Liver (tissue), 9 donors: ENCODE results near the gene CMIP. TPM values are rescaled to one million over a fixed set of nuclear protein-coding genes. Genes with fewer than 3 reads are reported as not detected.

Experiments used
- DNase-seq: peaks from one replicate; pipeline ENCODE4 v3.0.0-alpha.2; 2017; ENCODE audit warnings: low spot score
- H3K27ac ChIP-seq, 2 donors: one replicate each; pipeline ENCODE4 v1.7.0; 2013; ENCODE audit warnings: inconsistent platforms in 2 of 2, low read length in 2 of 2, control low read depth in 1 of 2, low read depth in 1 of 2, mild to moderate bottlenecking in 1 of 2
- H3K27me3 ChIP-seq, 4 donors: one replicate each; pipeline versions ENCODE4 v1.6.1 to v1.7.0; 2013; ENCODE audit warnings: low read length in 3 of 4, inconsistent platforms in 1 of 4, mild to moderate bottlenecking in 1 of 4, moderate library complexity in 1 of 4; ENCODE audit not compliant: control insufficient read depth in 4 of 4, insufficient read depth in 4 of 4
- H3K36me3 ChIP-seq, 4 donors: one replicate each; pipeline versions ENCODE4 v1.6.1 to v1.7.0; 2013; ENCODE audit warnings: low read length in 3 of 4, mild to moderate bottlenecking in 3 of 4, low read depth in 1 of 4, moderate library complexity in 1 of 4; ENCODE audit not compliant: control insufficient read depth in 4 of 4, insufficient read depth in 3 of 4
- H3K4me1 ChIP-seq, 4 donors: one replicate each; pipeline versions ENCODE4 v1.6.1 to v1.7.0; 2013; ENCODE audit warnings: low read length in 3 of 4, mild to moderate bottlenecking in 3 of 4, moderate library complexity in 1 of 4; ENCODE audit not compliant: control insufficient read depth in 4 of 4, insufficient read depth in 4 of 4
- H3K4me3 ChIP-seq, 3 donors: one replicate each; pipeline versions ENCODE4 v1.6.1 to v1.7.0; 2013; ENCODE audit warnings: low read length in 3 of 3, control low read depth in 1 of 3, low read depth in 1 of 3, mild to moderate bottlenecking in 1 of 3
- H3K9ac ChIP-seq, 2 donors: one replicate each; pipeline ENCODE4 v1.7.0; 2013; ENCODE audit warnings: low read length in 2 of 2, mild to moderate bottlenecking in 2 of 2, moderate library complexity in 2 of 2, control low read depth in 1 of 2, low read depth in 1 of 2
- H3K9me3 ChIP-seq, 4 donors: one replicate each; pipeline versions ENCODE4 v1.6.1 to v1.7.0; 2013; ENCODE audit warnings: low read length in 3 of 4; ENCODE audit not compliant: control insufficient read depth in 4 of 4
- ATF3 ChIP-seq: IDR thresholded peaks from 2 replicates; pipeline ENCODE4 v1.6.1; 2016; ENCODE audit warnings: antibody characterized with exemption
- CTCF ChIP-seq: fragments of 150-350 bp; IDR thresholded peaks from 2 replicates; pipeline ENCODE4 v1.5.1; 2017; ENCODE audit warnings: improper control_type of control experiment, low read depth, low read length; ENCODE audit not compliant: missing input control
- EGR1 ChIP-seq, 2 donors: IDR thresholded peaks; 2 replicates each; pipeline ENCODE4 v1.6.1; 2016 to 2018; ENCODE audit warnings: antibody characterized with exemption in 2 of 2, low read depth in 2 of 2
- FOXA1 ChIP-seq: IDR thresholded peaks from 2 replicates; pipeline ENCODE4 v1.6.1; 2016; ENCODE audit warnings: antibody characterized with exemption
- FOXA2 ChIP-seq: IDR thresholded peaks from 2 replicates; pipeline ENCODE4 v1.6.1; 2016; ENCODE audit warnings: antibody characterized with exemption
- GABPA ChIP-seq, 2 donors: IDR thresholded peaks in 1 of 2; conservative IDR thresholded peaks in 1 of 2; 2 replicates each; pipeline ENCODE4 v1.6.1; 2016; ENCODE audit warnings: antibody characterized with exemption in 2 of 2, mild to moderate bottlenecking in 1 of 2, moderate library complexity in 1 of 2
- HNF4A ChIP-seq, 2 donors: conservative IDR thresholded peaks; 2 replicates each; pipeline ENCODE4 v1.6.1; 2016; ENCODE audit warnings: antibody characterized with exemption in 2 of 2, mild to moderate bottlenecking in 2 of 2
- HNF4G ChIP-seq: IDR thresholded peaks from 2 replicates; pipeline ENCODE4 v1.6.1; 2016; ENCODE audit warnings: antibody characterized with exemption
- JUND ChIP-seq, 2 donors: IDR thresholded peaks; 2 replicates each; pipeline ENCODE4 v1.6.1; 2016; ENCODE audit warnings: antibody characterized with exemption in 2 of 2
- MAX ChIP-seq: IDR thresholded peaks from 2 replicates; pipeline ENCODE4 v1.6.1; 2016; ENCODE audit warnings: antibody characterized with exemption
- NR2F2 ChIP-seq: IDR thresholded peaks from 2 replicates; pipeline ENCODE4 v1.6.1; 2016; ENCODE audit warnings: antibody characterized with exemption
- RAD21 ChIP-seq, 2 donors: IDR thresholded peaks; 2 replicates each; pipeline ENCODE4 v1.6.1; 2016; ENCODE audit warnings: antibody characterized with exemption in 2 of 2, mild to moderate bottlenecking in 2 of 2
- REST ChIP-seq: IDR thresholded peaks from 2 replicates; pipeline ENCODE4 v1.6.1; 2016; ENCODE audit warnings: antibody characterized with exemption, mild to moderate bottlenecking
- RXRA ChIP-seq, 2 donors: IDR thresholded peaks; 2 replicates each; pipeline ENCODE4 v1.6.1; 2017 to 2018; ENCODE audit warnings: antibody characterized with exemption in 2 of 2, mild to moderate bottlenecking in 1 of 2
- TAF1 ChIP-seq: conservative IDR thresholded peaks from 2 replicates; pipeline ENCODE4 v1.6.1; 2016; ENCODE audit warnings: antibody characterized with exemption, mild to moderate bottlenecking
- YY1 ChIP-seq: IDR thresholded peaks from 2 replicates; pipeline ENCODE4 v1.6.1; 2016; ENCODE audit warnings: antibody characterized with exemption, mild to moderate bottlenecking
- WGBS: extraction: QIAGEN DNeasy Blood & Tissue Kit; methylation state at CpG from one replicate; pipeline ENCODE4 v1.1.7; 2013; 5-methylcytosine and 5-hydroxymethylcytosine counted together
- polyA plus RNA-seq, 2 donors: library from polyadenylated mRNA; stranded (reverse) in 1 of 2; unstranded in 1 of 2; fragments of 200-250 nt in 1 of 2; fragments of >200 nt in 1 of 2; fragmentation: Nextera tagmentation in 1 of 2; extraction: Ambion mirVana in 1 of 2; gene quantifications; one replicate each; pipeline versions ENCODE4 v1.2.1 to v1.2.3, GENCODE V29; 2013 to 2015
- total RNA-seq, 2 donors: library from RNA; depleted of rRNA; stranded (reverse); fragments of >200 nt; gene quantifications; one replicate each; pipeline ENCODE4 v1.2.3, GENCODE V29; 2014
- donor health status: healthy.
- donor health status: healthy.
- donor health status: healthy.
- donor health status: healthy.
- donor health status: healthy.

The CMIP gene
- total and polyA plus RNA-seq, 4 donors = 1.7 to 15.6 (median 10.1) TPM

GRCh38 chr16:81454044-81454443, 9.4 kb downstream of the CMIP start:
- no peaks in the 10 kb centered on the region for H3K27me3 ChIP-seq
- no peak overlapping the region for H3K9ac ChIP-seq
- no peak for DNase-seq
- WGBS = 86% methylated on average over 7 of the region's 7 CpGs
- no peaks in the 10 kb centered on the region for H3K36me3 ChIP-seq
- no peaks in the 10 kb centered on the region for H3K9me3 ChIP-seq
- peak overlapping the region; percentile 61 to 63 for H3K27ac ChIP-seq
- H3K4me1 ChIP-seq = peaks cover 35 to 96% (median 85%) of the 10 kb centered on the region in 4 donors
- TF ChIP-seq GABPA (IDR thresholded peaks at IDR 0.05 in 1 of 2, conservative IDR thresholded peaks at IDR 0.05 in 1 of 2) = no peak
- TF ChIP-seq FOXA2 = no peak
- TF ChIP-seq MAX = no peak
- TF ChIP-seq TAF1 = no peak
- no peak for TF ChIP-seq RXRA (IDR thresholded peaks at IDR 0.05)
- no peak for TF ChIP-seq EGR1 (IDR thresholded peaks at IDR 0.05; ENCODE audit: low read depth in 2 of 2)
- TF ChIP-seq NR2F2 = no peak
- no peak for TF ChIP-seq HNF4G
- no peak for TF ChIP-seq HNF4A (conservative IDR thresholded peaks at IDR 0.05)
- no peak for TF ChIP-seq REST
- H3K4me3 ChIP-seq = no peak overlapping the region

- H3K27me3 ChIP-seq = no peaks in the 10 kb centered on the region
- TF ChIP-seq GABPA (IDR thresholded peaks at IDR 0.05 in 1 of 2, conservative IDR thresholded peaks at IDR 0.05 in 1 of 2) (no peak), ATF3 (no peak), YY1 (no peak), NR2F2 (no peak), REST (no peak), RAD21 (IDR thresholded peaks at IDR 0.05) (no peak), FOXA1 (no peak), JUND (IDR thresholded peaks at IDR 0.05) (no peak), CTCF (no peak), EGR1 (IDR thresholded peaks at IDR 0.05; ENCODE audit: low read depth in 2 of 2) (no peak), HNF4A (conservative IDR thresholded peaks at IDR 0.05) (no peak), HNF4G (no peak), FOXA2 (no peak)
- H3K36me3 ChIP-seq = no peaks in the 10 kb centered on the region
- peaks cover 35 to 94% (median 78%) of the 10 kb centered on the region in 4 donors for H3K4me1 ChIP-seq
- H3K9me3 ChIP-seq = no peaks in the 10 kb centered on the region
- H3K4me3 ChIP-seq = no peak overlapping the region
- 93% methylated on average over 13 of the region's 13 CpGs for WGBS
- H3K9ac ChIP-seq = no peak overlapping the region
- DNase-seq = no peak
- no peak overlapping the region for H3K27ac ChIP-seq
Observed at GRCh38 chr16:81455006-81455405, 10.4 kb downstream of the CMIP start.
